ENCODE results near the gene DCTN1.
A peak's percentile ranks its signal among the peaks of the same experiment; 100 is the strongest.

The DCTN1 gene

GRCh38 chr2:74413001-74413698, 33.0 kb upstream of the DCTN1 start:
- no peak for DNase-seq (ENCODE audit: low read depth)

- DNase-seq (ENCODE audit: low read depth) = no peak
Measured at GRCh38 chr2:74407682-74408081, 27.6 kb upstream of the DCTN1 start.

- DNase-seq (ENCODE audit: low read depth) = no peak
Measured at GRCh38 chr2:74406035-74406434, 25.9 kb upstream of the DCTN1 start.

GRCh38 chr2:74401891-74402290, 21.8 kb upstream of the DCTN1 start:
- DNase-seq (ENCODE audit: low read depth) = no peak

GRCh38 chr2:74399785-74400184, 19.7 kb upstream of the DCTN1 start:
- DNase-seq (ENCODE audit: low read depth) = no peak

GRCh38 chr2:74396149-74396548, 16.0 kb upstream of the DCTN1 start:
- no peak for DNase-seq (ENCODE audit: low read depth)

GRCh38 chr2:74393525-74393924, 13.4 kb upstream of the DCTN1 start:
- no peak for DNase-seq (ENCODE audit: low read depth)

- no peak for DNase-seq (ENCODE audit: low read depth)
Measured at GRCh38 chr2:74392449-74392743, 12.3 kb upstream of the DCTN1 start.

- peak; percentile 91 for DNase-seq (ENCODE audit: low read depth)
Measured at GRCh38 chr2:74391580-74392448, 11.7 kb upstream of the DCTN1 start.

- DNase-seq (ENCODE audit: low read depth) = no peak
Measured at GRCh38 chr2:74391209-74391579, 11.1 kb upstream of the DCTN1 start.

GRCh38 chr2:74390606-74391005, 10.5 kb upstream of the DCTN1 start:
- no peak for DNase-seq (ENCODE audit: low read depth)

- no peak for DNase-seq (ENCODE audit: low read depth)
Measured at GRCh38 chr2:74387346-74387745, 7.2 kb upstream of the DCTN1 start.

- DNase-seq (ENCODE audit: low read depth) = no peak
Measured at GRCh38 chr2:74385396-74385795, 5.3 kb upstream of the DCTN1 start.

GRCh38 chr2:74384051-74384450, 3.9 kb upstream of the DCTN1 start:
- no peak for DNase-seq (ENCODE audit: low read depth)

- no peak for DNase-seq (ENCODE audit: low read depth)
Measured at GRCh38 chr2:74383254-74383653, 3.1 kb upstream of the DCTN1 start.

GRCh38 chr2:74381751-74382150, 1.6 kb upstream of the DCTN1 start:
- no peak for DNase-seq (ENCODE audit: low read depth)

- no peak for DNase-seq (ENCODE audit: low read depth)
Measured at GRCh38 chr2:74378007-74378406, 2.1 kb downstream of the DCTN1 start.

GRCh38 chr2:74375838-74376237, 4.3 kb downstream of the DCTN1 start:
- no peak for DNase-seq (ENCODE audit: low read depth)

- no peak for DNase-seq (ENCODE audit: low read depth)
Measured at GRCh38 chr2:74374509-74375205, 5.5 kb downstream of the DCTN1 start.

- DNase-seq (ENCODE audit: low read depth) = no peak
Measured at GRCh38 chr2:74373985-74374384, 6.1 kb downstream of the DCTN1 start.

GRCh38 chr2:74373221-74373676, 6.9 kb downstream of the DCTN1 start:
- DNase-seq (ENCODE audit: low read depth) = no peak

GRCh38 chr2:74372674-74373073, 7.4 kb downstream of the DCTN1 start:
- DNase-seq (ENCODE audit: low read depth) = no peak

- no peak for DNase-seq (ENCODE audit: low read depth)
Measured at GRCh38 chr2:74371421-74371820, 8.7 kb downstream of the DCTN1 start.
